ENCODE measurements around the gene TPRG1L.

- TF ChIP-seq CTCF (IDR thresholded peaks at IDR 0.05; ENCODE audit: insufficient read depth, low read depth, low read length) (no peak), EZH2 (IDR thresholded peaks at IDR 0.05; ENCODE audit: insufficient read depth, low read length) (no peak)
Measured at GRCh38 chr1:3640121-3640837, 15.5 kb downstream of the TPRG1L start.
